GM21367 (cell line): Measurements from ENCODE around the gene ZNF606.

Source experiments
- ATAC-seq: cut with Tn5 transposase; IDR thresholded peaks from one replicate; pipeline ENCODE4 v1.9.1; 2021; ENCODE audit not compliant: unreplicated experiment

The ZNF606 gene

DNA sequence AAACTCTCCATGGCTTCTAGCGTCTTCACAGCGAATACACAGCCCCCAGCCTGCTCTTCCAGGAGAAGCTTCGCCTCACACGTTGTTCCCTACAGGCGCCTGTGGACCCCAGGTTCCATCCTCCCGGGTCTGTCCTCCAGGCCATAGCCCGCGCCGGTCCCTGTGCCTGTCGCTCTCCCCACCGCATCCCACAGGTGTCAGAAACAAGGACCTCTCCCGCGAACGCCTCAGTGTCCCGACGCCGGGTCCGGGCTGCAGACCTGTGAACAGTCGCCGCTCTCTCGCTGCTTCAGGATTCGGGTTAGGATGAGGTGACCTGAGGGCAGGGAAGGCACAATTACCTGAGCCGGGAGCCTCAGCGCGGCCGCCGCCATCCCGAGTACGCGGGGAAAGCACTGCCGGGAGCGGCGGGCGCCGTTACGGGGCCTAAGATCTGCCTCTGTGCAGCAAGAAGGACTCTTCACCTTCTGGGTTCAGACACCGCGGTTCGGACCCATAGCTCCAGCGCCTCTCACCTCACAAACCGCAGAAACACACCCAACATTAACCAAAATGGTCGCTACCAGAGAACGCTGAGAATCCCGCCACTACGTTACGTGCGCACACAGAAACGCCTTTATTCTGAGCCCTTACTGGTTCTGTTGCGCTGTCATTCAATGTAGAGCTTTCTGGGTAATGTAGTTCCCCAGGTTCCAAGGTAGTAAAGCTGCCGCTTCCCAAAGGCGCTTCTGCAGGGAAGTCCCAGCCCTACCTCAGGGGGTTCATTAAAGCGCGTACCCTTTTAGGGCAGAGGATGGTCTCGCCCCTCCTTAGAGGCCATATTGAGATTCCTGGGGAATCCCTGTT lies 67.6 kb downstream of the ZNF606 start, which contains the start of gene ZNF418:
ZNF418 (minus strand) TSS at position 583 of the 846 bp plus-strand sequence. CDS start 1,580 bp downstream, outside the sequence.
- ATAC-seq: no peak

DNA sequence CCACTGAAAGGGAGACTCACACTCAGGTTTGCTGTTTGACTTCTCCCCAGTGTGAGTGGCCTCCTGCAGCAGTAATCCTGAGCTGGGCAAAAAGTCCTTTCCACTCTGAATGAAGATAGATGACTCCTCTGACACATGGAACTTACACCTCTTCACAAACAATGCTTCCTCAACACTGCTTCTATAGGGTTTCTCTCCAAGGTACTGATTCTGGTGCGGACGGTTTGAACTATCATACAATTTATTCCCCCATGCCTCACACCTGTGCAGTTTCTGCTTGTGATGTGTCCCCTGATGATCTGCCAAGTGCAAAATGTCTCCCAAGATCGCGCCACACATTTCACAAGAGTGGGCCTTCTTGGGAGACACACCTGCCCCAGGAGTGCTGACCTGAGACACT lies 75.0 kb downstream of the ZNF606 start:
- no peak for ATAC-seq
